ENCODE measurements around the gene SLC4A3.

DNA sequence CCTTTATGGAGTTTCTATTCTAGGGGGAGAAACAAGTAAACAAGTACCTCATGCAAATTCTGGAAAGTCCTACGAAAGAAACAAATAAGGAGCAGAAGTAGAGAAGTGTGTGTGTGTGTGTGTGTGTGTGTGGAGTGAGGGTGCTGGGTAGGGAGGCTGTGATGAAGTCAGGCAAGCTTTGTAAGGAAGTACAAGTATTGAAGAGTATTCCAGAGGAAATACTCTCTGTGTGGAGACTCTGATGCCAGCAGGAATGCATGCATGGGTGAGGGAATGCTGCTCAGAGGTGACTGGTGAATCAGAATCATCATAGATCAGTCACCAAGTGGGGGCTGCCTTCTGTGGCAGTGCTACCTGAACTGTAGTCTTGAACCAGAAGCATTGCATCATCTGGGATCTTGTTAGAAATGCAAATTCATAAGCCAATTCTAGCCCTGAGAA lies 34.5 kb downstream of the SLC4A3 start:
- TF ChIP-seq MLX (CRISPR knock-in tag; IDR thresholded peaks at IDR 0.05) (no peak), SOX15 (CRISPR knock-in tag; IDR thresholded peaks at IDR 0.05) (no peak), JUN (CRISPR knock-in tag; IDR thresholded peaks at IDR 0.05) (no peak), ATF1 (CRISPR knock-in tag; IDR thresholded peaks at IDR 0.05) (no peak), NFE2L1 (CRISPR knock-in tag; IDR thresholded peaks at IDR 0.05) (no peak)
- TF ChIP-seq, protein P1, sequence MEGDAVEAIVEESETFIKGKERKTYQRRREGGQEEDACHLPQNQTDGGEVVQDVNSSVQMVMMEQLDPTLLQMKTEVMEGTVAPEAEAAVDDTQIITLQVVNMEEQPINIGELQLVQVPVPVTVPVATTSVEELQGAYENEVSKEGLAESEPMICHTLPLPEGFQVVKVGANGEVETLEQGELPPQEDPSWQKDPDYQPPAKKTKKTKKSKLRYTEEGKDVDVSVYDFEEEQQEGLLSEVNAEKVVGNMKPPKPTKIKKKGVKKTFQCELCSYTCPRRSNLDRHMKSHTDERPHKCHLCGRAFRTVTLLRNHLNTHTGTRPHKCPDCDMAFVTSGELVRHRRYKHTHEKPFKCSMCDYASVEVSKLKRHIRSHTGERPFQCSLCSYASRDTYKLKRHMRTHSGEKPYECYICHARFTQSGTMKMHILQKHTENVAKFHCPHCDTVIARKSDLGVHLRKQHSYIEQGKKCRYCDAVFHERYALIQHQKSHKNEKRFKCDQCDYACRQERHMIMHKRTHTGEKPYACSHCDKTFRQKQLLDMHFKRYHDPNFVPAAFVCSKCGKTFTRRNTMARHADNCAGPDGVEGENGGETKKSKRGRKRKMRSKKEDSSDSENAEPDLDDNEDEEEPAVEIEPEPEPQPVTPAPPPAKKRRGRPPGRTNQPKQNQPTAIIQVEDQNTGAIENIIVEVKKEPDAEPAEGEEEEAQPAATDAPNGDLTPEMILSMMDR (IDR thresholded peaks at IDR 0.05), result no peak
- TF ChIP-seq, protein P2, sequence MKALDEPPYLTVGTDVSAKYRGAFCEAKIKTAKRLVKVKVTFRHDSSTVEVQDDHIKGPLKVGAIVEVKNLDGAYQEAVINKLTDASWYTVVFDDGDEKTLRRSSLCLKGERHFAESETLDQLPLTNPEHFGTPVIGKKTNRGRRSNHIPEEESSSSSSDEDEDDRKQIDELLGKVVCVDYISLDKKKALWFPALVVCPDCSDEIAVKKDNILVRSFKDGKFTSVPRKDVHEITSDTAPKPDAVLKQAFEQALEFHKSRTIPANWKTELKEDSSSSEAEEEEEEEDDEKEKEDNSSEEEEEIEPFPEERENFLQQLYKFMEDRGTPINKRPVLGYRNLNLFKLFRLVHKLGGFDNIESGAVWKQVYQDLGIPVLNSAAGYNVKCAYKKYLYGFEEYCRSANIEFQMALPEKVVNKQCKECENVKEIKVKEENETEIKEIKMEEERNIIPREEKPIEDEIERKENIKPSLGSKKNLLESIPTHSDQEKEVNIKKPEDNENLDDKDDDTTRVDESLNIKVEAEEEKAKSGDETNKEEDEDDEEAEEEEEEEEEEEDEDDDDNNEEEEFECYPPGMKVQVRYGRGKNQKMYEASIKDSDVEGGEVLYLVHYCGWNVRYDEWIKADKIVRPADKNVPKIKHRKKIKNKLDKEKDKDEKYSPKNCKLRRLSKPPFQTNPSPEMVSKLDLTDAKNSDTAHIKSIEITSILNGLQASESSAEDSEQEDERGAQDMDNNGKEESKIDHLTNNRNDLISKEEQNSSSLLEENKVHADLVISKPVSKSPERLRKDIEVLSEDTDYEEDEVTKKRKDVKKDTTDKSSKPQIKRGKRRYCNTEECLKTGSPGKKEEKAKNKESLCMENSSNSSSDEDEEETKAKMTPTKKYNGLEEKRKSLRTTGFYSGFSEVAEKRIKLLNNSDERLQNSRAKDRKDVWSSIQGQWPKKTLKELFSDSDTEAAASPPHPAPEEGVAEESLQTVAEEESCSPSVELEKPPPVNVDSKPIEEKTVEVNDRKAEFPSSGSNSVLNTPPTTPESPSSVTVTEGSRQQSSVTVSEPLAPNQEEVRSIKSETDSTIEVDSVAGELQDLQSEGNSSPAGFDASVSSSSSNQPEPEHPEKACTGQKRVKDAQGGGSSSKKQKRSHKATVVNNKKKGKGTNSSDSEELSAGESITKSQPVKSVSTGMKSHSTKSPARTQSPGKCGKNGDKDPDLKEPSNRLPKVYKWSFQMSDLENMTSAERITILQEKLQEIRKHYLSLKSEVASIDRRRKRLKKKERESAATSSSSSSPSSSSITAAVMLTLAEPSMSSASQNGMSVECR (CRISPR knock-in tag; IDR thresholded peaks at IDR 0.05; ENCODE audit: borderline replicate concordance), result no peak
- TF ChIP-seq, protein P3, sequence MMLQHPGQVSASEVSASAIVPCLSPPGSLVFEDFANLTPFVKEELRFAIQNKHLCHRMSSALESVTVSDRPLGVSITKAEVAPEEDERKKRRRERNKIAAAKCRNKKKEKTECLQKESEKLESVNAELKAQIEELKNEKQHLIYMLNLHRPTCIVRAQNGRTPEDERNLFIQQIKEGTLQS (CRISPR knock-in tag; conservative IDR thresholded peaks at IDR 0.05), result no peak
